Measurements from ENCODE around the gene PDP2. TPM values are rescaled to one million over a fixed set of nuclear protein-coding genes. Genes with fewer than 3 reads are reported as not detected.

Gene PDP2
- total RNA-seq, 2 experiments from 2014 or later: 13.8 to 29.2 TPM

- no peak overlapping the region for H2AFZ ChIP-seq (ENCODE audit: low read length)
- TF ChIP-seq, protein P1, sequence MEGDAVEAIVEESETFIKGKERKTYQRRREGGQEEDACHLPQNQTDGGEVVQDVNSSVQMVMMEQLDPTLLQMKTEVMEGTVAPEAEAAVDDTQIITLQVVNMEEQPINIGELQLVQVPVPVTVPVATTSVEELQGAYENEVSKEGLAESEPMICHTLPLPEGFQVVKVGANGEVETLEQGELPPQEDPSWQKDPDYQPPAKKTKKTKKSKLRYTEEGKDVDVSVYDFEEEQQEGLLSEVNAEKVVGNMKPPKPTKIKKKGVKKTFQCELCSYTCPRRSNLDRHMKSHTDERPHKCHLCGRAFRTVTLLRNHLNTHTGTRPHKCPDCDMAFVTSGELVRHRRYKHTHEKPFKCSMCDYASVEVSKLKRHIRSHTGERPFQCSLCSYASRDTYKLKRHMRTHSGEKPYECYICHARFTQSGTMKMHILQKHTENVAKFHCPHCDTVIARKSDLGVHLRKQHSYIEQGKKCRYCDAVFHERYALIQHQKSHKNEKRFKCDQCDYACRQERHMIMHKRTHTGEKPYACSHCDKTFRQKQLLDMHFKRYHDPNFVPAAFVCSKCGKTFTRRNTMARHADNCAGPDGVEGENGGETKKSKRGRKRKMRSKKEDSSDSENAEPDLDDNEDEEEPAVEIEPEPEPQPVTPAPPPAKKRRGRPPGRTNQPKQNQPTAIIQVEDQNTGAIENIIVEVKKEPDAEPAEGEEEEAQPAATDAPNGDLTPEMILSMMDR (conservative IDR thresholded peaks at IDR 0.05; ENCODE audit: low read length): no peak
- TF ChIP-seq EZH2phosphoT487 (IDR thresholded peaks at IDR 0.05; ENCODE audit: borderline replicate concordance, low read depth, low read length): no peak
- no peak overlapping the region for H3K4me2 ChIP-seq (ENCODE audit: low read length)
- H4K20me1 ChIP-seq (ENCODE audit: insufficient read depth, low read length): no peaks in the 10 kb centered on the region
- ChIA-PET CTCF (ENCODE audit: unreplicated experiment) (no interaction called here), POLR2A (no interaction called here)
- no peaks in the 10 kb centered on the region for H3K36me3 ChIP-seq (ENCODE audit: insufficient read depth, low read length)
- H3K79me2 ChIP-seq (ENCODE audit: insufficient read depth, low read depth, low read length): no peaks in the 10 kb centered on the region
- intact Hi-C loops (cut with micrococcal nuclease; ENCODE audit: unreplicated experiment): no loop called here
- no peak overlapping the region for H3K4me3 ChIP-seq (ENCODE audit: low read depth, low read length, poor library complexity, severe bottlenecking)
- no peak overlapping the region for H3K27ac ChIP-seq (ENCODE audit: low read depth, low read length, poor library complexity, severe bottlenecking)
- H3K9me2 ChIP-seq (ENCODE audit: insufficient read depth, low read length): no peaks in the 10 kb centered on the region
- DNase-seq (ENCODE audit: low spot score): no peak
- no peaks in the 10 kb centered on the region for H3K4me1 ChIP-seq (ENCODE audit: insufficient read depth, low read length, poor library complexity, severe bottlenecking)
- H3K9me3 ChIP-seq (ENCODE audit: low read length): no peaks in the 10 kb centered on the region
- no TSS peak for BruUV-seq (replicated peaks)
Observed at GRCh38 chr16:66851166-66851964, 28.9 kb upstream of the PDP2 start.

- DNase-seq (ENCODE audit: low spot score): no peak
- Histone ChIP-seq H3K79me2 (ENCODE audit: insufficient read depth, low read depth, low read length) (no peaks in the 10 kb centered on the region), H3K4me3 (ENCODE audit: low read depth, low read length, poor library complexity, severe bottlenecking) (no peak overlapping the region), H3K4me2 (ENCODE audit: low read length) (no peak overlapping the region), H3K9me3 (ENCODE audit: low read length) (no peaks in the 10 kb centered on the region), H3K9me2 (ENCODE audit: insufficient read depth, low read length) (no peaks in the 10 kb centered on the region), H4K20me1 (ENCODE audit: insufficient read depth, low read length) (no peaks in the 10 kb centered on the region), H2AFZ (ENCODE audit: low read length) (no peak overlapping the region), H3K27ac (ENCODE audit: low read depth, low read length, poor library complexity, severe bottlenecking) (no peak overlapping the region), H3K4me1 (ENCODE audit: insufficient read depth, low read length, poor library complexity, severe bottlenecking) (no peaks in the 10 kb centered on the region), H3K36me3 (ENCODE audit: insufficient read depth, low read length) (no peaks in the 10 kb centered on the region)
- BruUV-seq (replicated peaks): no TSS peak
- TF ChIP-seq, protein P1 (conservative IDR thresholded peaks at IDR 0.05; ENCODE audit: low read length): no peak
- TF ChIP-seq EZH2phosphoT487 (IDR thresholded peaks at IDR 0.05; ENCODE audit: borderline replicate concordance, low read depth, low read length): no peak
- intact Hi-C loops (cut with micrococcal nuclease; ENCODE audit: unreplicated experiment): no loop called here
- POLR2A ChIA-PET: interaction anchor here (1.1 kb wide), 1 partner anchor 16 kb away, joined by 4 read pairs; no protein-coding TSS in a partner anchor
- CTCF ChIA-PET (ENCODE audit: unreplicated experiment): interaction anchor here (1.7 kb wide), 1 partner anchor 14 kb away, joined by 4 read pairs; no protein-coding TSS in a partner anchor
Observed at GRCh38 chr16:66853261-66854139, 26.8 kb upstream of the PDP2 start.

Data from OCI-LY7 (cell line).